ENCODE measurements around the gene KCNK5.

KCNK5 gene

GRCh38 chr6:39218868-39219567 lies 10.3 kb downstream of the KCNK5 start:
- TF ChIP-seq CTCF (IDR thresholded peaks at IDR 0.05; ENCODE audit: low read length, missing control alignments), result no peak
- DNase-seq (ENCODE audit: low read depth), result no peak
- H3K4me3 ChIP-seq (replicated peaks; ENCODE audit: low read depth, low read length), result no peak overlapping the region

DNA sequence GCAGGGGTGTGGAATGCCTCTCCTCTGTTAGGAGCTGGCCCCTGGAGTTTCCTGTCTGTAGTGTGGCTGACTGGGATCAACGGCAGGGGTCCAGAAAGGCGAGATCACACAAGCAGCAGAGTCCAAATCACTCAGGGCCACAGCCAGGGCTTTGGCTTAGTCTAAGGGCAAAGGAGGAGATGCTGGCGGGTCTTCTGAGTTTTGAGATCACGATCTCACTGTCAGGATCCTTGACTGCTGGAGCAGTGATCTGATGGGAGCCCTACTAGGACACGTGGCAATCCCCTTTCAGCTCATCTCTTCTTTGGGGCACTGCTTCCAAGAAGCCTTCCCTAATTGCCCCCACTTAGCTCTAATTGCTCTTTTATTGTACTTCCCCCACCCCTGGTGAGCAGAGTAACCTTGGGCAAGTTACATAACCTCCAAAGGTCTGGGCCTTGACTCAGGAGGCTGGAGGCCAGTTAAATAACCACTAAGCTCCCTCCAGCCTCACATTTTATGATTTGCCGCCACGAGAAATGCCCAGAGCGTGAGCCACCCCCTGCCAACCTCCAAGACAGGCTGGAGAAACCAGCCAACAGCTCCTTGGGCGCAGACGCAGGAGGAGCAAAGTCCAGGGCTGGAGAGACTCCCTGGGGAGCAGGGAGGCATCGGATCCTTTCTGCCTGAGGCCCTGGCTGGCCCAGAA lies 12.0 kb downstream of the KCNK5 start:
- TF ChIP-seq CTCF (IDR thresholded peaks at IDR 0.05; ENCODE audit: low read length, missing control alignments), result no peak
- DNase-seq (ENCODE audit: low read depth), result no peak
- H3K4me3 ChIP-seq (replicated peaks; ENCODE audit: low read depth, low read length), result no peak overlapping the region

DNA sequence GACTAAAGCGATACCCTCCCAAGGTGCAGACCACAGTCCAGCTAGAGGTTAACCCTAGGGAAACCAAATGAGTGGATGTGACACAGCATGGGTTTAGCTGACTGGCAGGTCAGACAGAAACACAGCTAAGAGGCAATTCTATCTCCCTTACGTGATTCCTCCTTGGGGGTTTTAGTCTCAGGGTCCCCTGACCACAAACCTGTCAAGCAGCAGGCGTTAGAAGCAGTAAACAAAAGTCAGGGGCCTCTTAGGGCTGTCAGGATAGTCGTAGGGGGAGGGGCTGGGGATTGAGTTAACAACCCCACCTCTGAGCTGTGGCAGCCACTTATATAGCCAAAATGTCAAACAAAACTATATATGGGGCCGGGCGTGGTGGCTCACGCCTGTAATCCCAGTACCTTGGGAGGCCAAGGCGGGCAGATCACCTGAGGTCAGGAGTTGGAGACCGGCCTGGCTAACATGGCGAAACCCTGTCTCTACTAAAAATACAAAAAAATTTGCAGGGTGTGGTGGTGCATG lies 13.6 kb downstream of the KCNK5 start:
- H3K4me3 ChIP-seq (replicated peaks; ENCODE audit: low read depth, low read length), result no peak overlapping the region
- TF ChIP-seq CTCF (IDR thresholded peaks at IDR 0.05; ENCODE audit: low read length, missing control alignments), result no peak
- DNase-seq (ENCODE audit: low read depth), result no peak

- no peak overlapping the region for H3K4me3 ChIP-seq (replicated peaks; ENCODE audit: low read depth, low read length)
- DNase-seq (ENCODE audit: low read depth), result no peak
- TF ChIP-seq CTCF (IDR thresholded peaks at IDR 0.05; ENCODE audit: low read length, missing control alignments), result no peak
These were observed 14.2 kb downstream of the KCNK5 start for GRCh38 chr6:39214846-39215639.

- DNase-seq (ENCODE audit: low read depth), result no peak
- TF ChIP-seq CTCF (IDR thresholded peaks at IDR 0.05; ENCODE audit: low read length, missing control alignments), result no peak
- no peak overlapping the region for H3K4me3 ChIP-seq (replicated peaks; ENCODE audit: low read depth, low read length)
These were observed 15.0 kb downstream of the KCNK5 start for GRCh38 chr6:39214120-39214813.

DNA sequence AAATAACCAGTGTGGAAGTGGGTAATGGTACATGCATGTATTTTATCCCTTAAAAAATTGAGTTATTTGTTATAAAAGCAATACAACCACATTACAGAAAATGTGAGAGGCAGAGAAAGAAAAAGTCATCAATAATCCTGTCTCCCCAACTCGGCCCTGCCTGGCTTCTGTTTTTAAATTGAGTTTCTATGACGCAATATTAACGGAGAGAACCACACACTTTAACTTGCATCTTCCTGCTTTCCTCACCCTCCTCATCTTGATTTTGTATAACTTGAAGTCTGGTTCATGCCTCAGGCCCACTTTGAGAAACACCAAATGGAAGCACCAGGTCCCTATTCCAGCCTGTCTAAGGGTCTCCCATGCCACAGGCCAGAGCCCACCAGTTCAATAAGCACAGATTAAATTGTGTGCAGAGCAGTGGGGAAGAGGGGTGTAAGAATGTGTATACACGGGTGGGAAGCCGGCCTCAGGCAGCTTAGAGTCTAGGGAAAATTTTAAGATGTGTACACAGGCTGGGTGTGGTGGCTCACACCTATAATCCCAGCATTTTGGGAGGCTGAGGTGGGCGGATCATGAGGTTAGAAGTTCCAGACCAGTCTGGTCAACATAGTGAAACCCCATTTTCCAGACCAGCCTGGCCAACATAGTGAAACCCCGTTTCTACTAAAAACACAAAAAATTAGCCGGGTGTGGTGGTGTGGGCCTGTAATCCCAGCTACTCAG lies 15.9 kb downstream of the KCNK5 start:
- DNase-seq (ENCODE audit: low read depth), result no peak
- H3K4me3 ChIP-seq (replicated peaks; ENCODE audit: low read depth, low read length), result no peak overlapping the region
- TF ChIP-seq CTCF (IDR thresholded peaks at IDR 0.05; ENCODE audit: low read length, missing control alignments), result no peak

Measured in fibroblast of pulmonary artery (primary cell).